Hepatocyte (in vitro differentiated cells): ENCODE data around the gene OPN3. TPM values are rescaled to one million over a fixed set of nuclear protein-coding genes. Genes with fewer than 3 reads are reported as not detected.

ENCODE experiments used
- DNase-seq: peaks from one replicate; pipeline ENCODE4 v3.0.0-alpha.2; 2016; ENCODE audit warnings: low spot score
- H2AFZ ChIP-seq: fragments of 200-600 bp; sonication (generic); 2 replicates; pipeline ENCODE4 v1.6.0; 2016; ENCODE audit warnings: antibody characterized with exemption, mild to moderate bottlenecking
- H3K27ac ChIP-seq: fragments of 200-600 bp; sonication (generic); 2 replicates; pipeline ENCODE4 v1.5.1; 2016; ENCODE audit warnings: mild to moderate bottlenecking
- H3K27me3 ChIP-seq: fragments of 200-600 bp; sonication (generic); 2 replicates; pipeline ENCODE4 v1.6.1; 2016
- H3K36me3 ChIP-seq: fragments of 200-600 bp; sonication (generic); replicated peaks from 2 replicates; pipeline ENCODE4 v1.5.1; 2016; ENCODE audit warnings: low read depth; ENCODE audit not compliant: insufficient read depth
- H3K4me1 ChIP-seq: fragments of 200-600 bp; sonication (generic); 2 replicates; pipeline ENCODE4 v1.5.1; 2016; ENCODE audit warnings: mild to moderate bottlenecking, moderate library complexity; ENCODE audit not compliant: insufficient read depth
- H3K4me2 ChIP-seq: fragments of 200-600 bp; sonication (generic); 2 replicates; pipeline ENCODE4 v1.6.0; 2016
- H3K4me3 ChIP-seq: fragments of 200-600 bp; sonication (generic); 2 replicates; pipeline ENCODE4 v1.5.1; 2016; ENCODE audit warnings: mild to moderate bottlenecking
- H3K79me2 ChIP-seq: fragments of 200-600 bp; sonication (generic); 2 replicates; pipeline ENCODE4 v1.6.0; 2017; ENCODE audit warnings: mild to moderate bottlenecking
- H3K9me2 ChIP-seq: fragments of 200-600 bp; sonication (generic); replicated peaks from 2 replicates; pipeline ENCODE4 v1.6.0; 2017; ENCODE audit warnings: mild to moderate bottlenecking; ENCODE audit not compliant: insufficient read depth
- H3K9me3 ChIP-seq: fragments of 200-600 bp; sonication (generic); 2 replicates; pipeline ENCODE4 v1.5.1; 2016; ENCODE audit warnings: low read depth, mild to moderate bottlenecking
- H4K20me1 ChIP-seq: fragments of 200-600 bp; sonication (generic); 2 replicates; pipeline ENCODE4 v1.6.0; 2016; ENCODE audit warnings: mild to moderate bottlenecking; ENCODE audit not compliant: insufficient read depth, poor library complexity, severe bottlenecking
- CTCF ChIP-seq: fragments of 200-600 bp; sonication (generic); IDR thresholded peaks from 2 replicates; pipeline ENCODE4 v1.5.1; 2016; ENCODE audit warnings: antibody characterized with exemption, mild to moderate bottlenecking; ENCODE audit not compliant: poor library complexity
- EZH2 ChIP-seq: fragments of 200-600 bp; sonication (generic); IDR thresholded peaks from 2 replicates; pipeline ENCODE4 v1.6.1; 2016; ENCODE audit warnings: antibody characterized with exemption, mild to moderate bottlenecking, borderline replicate concordance
- EZH2phosphoT487 ChIP-seq: fragments of 200-600 bp; sonication (generic); IDR thresholded peaks from one replicate; pipeline ENCODE4 v1.6.1; 2018; ENCODE audit warnings: antibody characterized with exemption, mild to moderate bottlenecking, low read depth, moderate library complexity; ENCODE audit not compliant: unreplicated experiment, severe bottlenecking
- WGBS: methylation state at CpG from one replicate; pipeline ENCODE4 v1.1.6; 2016; ENCODE audit warnings: low lambda C conversion rate; ENCODE audit errors: missing lambda C conversion rate; 5-methylcytosine and 5-hydroxymethylcytosine counted together
- polyA plus RNA-seq: library from polyadenylated mRNA; unstranded; fragments of >200 nt; fragmentation: Nextera tagmentation; extraction: Ambion mirVana; gene quantifications from 2 replicates; pipeline ENCODE4 v1.2.1, GENCODE V29; 2016
- total RNA-seq: library from RNA; depleted of rRNA; stranded (reverse); fragments of >200 nt; gene quantifications from 2 replicates; pipeline ENCODE4 v1.2.3, GENCODE V29; 2014

OPN3 gene
- total and polyA plus RNA-seq, 2 experiments from 2014 or later = 40.0 to 75.8 TPM

GRCh38 chr1:241596633-241597032 is 43.5 kb downstream of the OPN3 start:
- Histone ChIP-seq H3K4me2 (no peak overlapping the region), H4K20me1 (no peaks in the 10 kb centered on the region), H3K9me3 (no peaks in the 10 kb centered on the region), H3K36me3 (no peaks in the 10 kb centered on the region), H2AFZ (no peak overlapping the region), H3K9me2 (no peaks in the 10 kb centered on the region), H3K4me1 (no peaks in the 10 kb centered on the region), H3K4me3 (no peak overlapping the region), H3K79me2 (no peaks in the 10 kb centered on the region), H3K27ac (no peak overlapping the region), H3K27me3 (no peaks in the 10 kb centered on the region)
- no peak for TF ChIP-seq CTCF
- no peak for TF ChIP-seq EZH2
- 73% methylated on average over 6 of the region's 6 CpGs for WGBS
- no peak for DNase-seq

- H3K9me2 ChIP-seq = no peaks in the 10 kb centered on the region
- no peaks in the 10 kb centered on the region for H3K36me3 ChIP-seq
- H3K4me1 ChIP-seq = no peaks in the 10 kb centered on the region
- no peaks in the 10 kb centered on the region for H3K79me2 ChIP-seq
- no peak overlapping the region for H2AFZ ChIP-seq
- no peak overlapping the region for H3K4me2 ChIP-seq
- H4K20me1 ChIP-seq = no peaks in the 10 kb centered on the region
- H3K27ac ChIP-seq = no peak overlapping the region
- H3K27me3 ChIP-seq = no peaks in the 10 kb centered on the region
- TF ChIP-seq EZH2 (no peak), EZH2phosphoT487 (no peak), CTCF (no peak)
- DNase-seq = no peak
- no peaks in the 10 kb centered on the region for H3K9me3 ChIP-seq
- 94% methylated on average over 1 of the region's 1 CpG for WGBS
- H3K4me3 ChIP-seq = no peak overlapping the region
Observed at GRCh38 chr1:241593186-241593585, 47.0 kb downstream of the OPN3 start.

GRCh38 chr1:241592273-241592958 is 47.8 kb downstream of the OPN3 start:
- 91% methylated on average over 3 of the region's 3 CpGs for WGBS
- H3K27me3 ChIP-seq = no peaks in the 10 kb centered on the region
- no peak for TF ChIP-seq EZH2
- no peak for TF ChIP-seq EZH2phosphoT487
- no peak for TF ChIP-seq CTCF
- no peaks in the 10 kb centered on the region for H3K9me2 ChIP-seq
- no peak overlapping the region for H3K4me2 ChIP-seq
- no peaks in the 10 kb centered on the region for H3K9me3 ChIP-seq
- peak overlapping the region; percentile 24 for H3K27ac ChIP-seq
- H3K4me3 ChIP-seq = no peak overlapping the region
- DNase-seq = no peak
- H2AFZ ChIP-seq = no peak overlapping the region
- no peaks in the 10 kb centered on the region for H3K4me1 ChIP-seq
- H3K79me2 ChIP-seq = no peaks in the 10 kb centered on the region
- H3K36me3 ChIP-seq = no peaks in the 10 kb centered on the region
- H4K20me1 ChIP-seq = no peaks in the 10 kb centered on the region

DNA sequence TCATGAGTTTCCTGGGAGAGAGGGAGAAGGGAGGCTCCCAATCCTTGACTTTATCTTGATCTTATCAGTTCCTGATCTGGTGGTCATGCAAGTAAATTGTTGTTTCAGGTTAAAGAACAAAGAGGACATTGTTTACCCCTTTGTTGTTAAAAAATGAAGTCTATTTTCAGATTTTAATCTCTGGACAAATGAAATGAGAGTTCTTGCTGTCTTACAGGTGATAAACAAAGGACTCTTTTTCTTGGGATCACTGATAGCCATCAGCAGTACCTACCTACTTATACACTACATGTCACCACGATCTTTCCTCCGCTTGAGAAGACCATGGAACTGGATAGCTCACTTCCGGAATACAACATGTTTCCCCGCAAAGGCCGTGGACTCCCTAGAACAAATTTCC is 48.4 kb downstream of the OPN3 start:
- Histone ChIP-seq H3K4me1 (no peaks in the 10 kb centered on the region), H3K4me2 (no peak overlapping the region), H3K79me2 (no peaks in the 10 kb centered on the region), H3K36me3 (no peaks in the 10 kb centered on the region), H2AFZ (no peak overlapping the region), H3K9me3 (no peaks in the 10 kb centered on the region), H3K27ac (peak overlapping the region; percentile 24), H3K27me3 (no peaks in the 10 kb centered on the region), H3K4me3 (no peak overlapping the region), H4K20me1 (no peaks in the 10 kb centered on the region), H3K9me2 (no peaks in the 10 kb centered on the region)
- 89% methylated on average over 5 of the region's 5 CpGs for WGBS
- no peak for DNase-seq
- TF ChIP-seq CTCF = no peak
- no peak for TF ChIP-seq EZH2
- no peak for TF ChIP-seq EZH2phosphoT487
